ENCODE data around the gene GSDME.

The GSDME gene

GRCh38 chr7:24653316-24654085 is 103.8 kb downstream of the GSDME start:
- DNase-seq (ENCODE audit: low read depth, low spot score) = no peak

GRCh38 chr7:24652251-24652939 is 104.9 kb downstream of the GSDME start:
- DNase-seq (ENCODE audit: low read depth, low spot score) = no peak

All from brain pericyte (primary cell).